ENCODE measurements around the gene SNED1.
"Not testable (repeated sequence)": the region's sequence is repeated elsewhere in the genome, so short reads cannot be mapped to it uniquely, and the experiment has no call there.

Gene SNED1

DNA sequence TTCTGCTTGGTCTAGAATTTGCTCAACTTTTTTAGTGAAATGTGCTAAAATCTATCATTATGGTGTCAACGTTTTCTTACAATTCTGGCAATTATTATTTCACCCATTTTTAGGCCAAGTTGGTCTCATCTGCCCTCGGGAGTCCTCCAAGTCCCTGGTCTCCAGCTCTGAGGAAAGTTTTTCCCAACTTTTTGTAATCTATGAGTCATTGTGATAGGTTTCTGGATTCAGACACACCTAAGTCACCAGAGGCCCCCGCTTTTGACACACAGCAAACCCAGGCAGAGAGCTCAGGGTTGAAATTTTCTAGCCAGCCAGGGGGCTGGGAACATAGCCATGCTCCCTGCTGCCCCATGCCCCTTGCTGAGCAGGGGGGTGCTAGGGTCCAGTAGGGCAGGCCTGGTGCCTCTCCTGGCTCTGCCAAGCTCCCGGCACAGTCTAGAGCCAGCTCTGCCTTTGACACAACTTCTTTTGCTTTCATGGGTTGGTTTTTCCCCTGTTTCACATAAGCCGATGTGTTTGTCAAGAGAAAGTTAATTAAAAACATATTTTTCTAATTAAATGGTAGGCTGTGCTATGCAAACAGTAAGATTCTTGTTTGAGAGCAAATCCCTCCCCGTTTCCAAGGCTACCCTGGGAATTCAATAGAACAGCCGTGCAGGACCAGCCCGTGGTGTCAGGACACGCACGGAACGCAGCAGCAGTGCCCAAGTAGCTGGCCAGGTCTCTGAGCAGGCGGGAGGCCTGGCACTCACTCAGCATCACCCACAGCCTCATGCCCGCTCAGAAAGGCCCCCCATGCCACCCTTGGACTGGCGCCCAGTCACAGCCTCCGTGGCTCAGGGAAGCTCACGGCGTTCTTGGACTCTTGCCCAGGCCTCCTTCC lies 25.5 kb upstream of the SNED1 start:
- peak; percentile 83 for DNase-seq

GRCh38 chr2:240974771-240975572 lies 23.4 kb upstream of the SNED1 start:
- no peak for DNase-seq

- DNase-seq = not testable (repeated sequence)
Observed at GRCh38 chr2:240975903-240976302, 22.5 kb upstream of the SNED1 start.

- DNase-seq = peak; percentile 75
Observed at GRCh38 chr2:240981280-240981679, 17.1 kb upstream of the SNED1 start.

DNA sequence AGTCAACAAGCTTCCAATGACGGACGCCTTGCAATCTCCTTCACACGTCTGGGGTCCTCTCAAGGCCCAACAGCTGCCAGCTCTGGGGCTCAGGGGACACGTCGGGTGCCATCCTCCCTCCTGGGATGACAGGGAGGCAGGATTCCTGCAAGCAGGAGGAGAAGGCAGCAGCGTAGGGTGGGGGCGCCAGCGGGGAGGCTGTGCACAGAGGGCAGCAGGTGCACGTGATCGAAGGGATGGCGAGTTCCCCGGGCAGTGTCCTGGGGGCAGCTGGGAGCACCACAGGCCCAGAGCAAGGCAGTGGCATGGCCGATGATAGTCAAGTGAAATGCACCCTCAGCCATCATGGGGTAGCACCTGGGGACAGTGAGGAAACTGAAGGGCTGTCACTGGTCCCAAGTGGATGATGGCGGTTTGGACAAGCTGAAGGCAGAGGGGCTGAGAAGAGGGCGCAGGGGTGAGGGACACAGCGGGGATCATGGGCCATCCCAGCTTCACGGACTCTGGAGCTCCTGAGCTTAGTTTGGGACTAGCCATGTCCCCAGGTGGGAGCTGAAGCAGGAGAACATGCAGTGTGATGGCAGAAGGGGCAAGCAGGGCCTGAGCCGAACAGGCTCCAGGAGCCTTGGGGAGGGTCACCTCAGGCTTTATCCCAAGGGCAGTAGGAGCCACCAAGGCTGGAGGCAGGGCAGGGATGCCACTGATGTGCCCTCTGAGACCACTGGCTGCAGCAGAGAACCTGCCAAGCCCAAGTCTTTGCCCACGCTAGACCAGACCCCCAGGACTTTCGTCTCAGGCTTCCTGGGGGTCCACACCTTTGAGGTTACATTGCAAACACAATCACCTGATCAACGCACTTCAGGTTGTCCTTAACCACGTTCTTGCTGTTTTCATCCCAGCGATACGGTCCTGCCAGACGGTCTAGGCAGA lies 16.3 kb upstream of the SNED1 start:
- DNase-seq = no peak

- DNase-seq = no peak
Observed at GRCh38 chr2:240982821-240983281, 15.6 kb upstream of the SNED1 start.

DNA sequence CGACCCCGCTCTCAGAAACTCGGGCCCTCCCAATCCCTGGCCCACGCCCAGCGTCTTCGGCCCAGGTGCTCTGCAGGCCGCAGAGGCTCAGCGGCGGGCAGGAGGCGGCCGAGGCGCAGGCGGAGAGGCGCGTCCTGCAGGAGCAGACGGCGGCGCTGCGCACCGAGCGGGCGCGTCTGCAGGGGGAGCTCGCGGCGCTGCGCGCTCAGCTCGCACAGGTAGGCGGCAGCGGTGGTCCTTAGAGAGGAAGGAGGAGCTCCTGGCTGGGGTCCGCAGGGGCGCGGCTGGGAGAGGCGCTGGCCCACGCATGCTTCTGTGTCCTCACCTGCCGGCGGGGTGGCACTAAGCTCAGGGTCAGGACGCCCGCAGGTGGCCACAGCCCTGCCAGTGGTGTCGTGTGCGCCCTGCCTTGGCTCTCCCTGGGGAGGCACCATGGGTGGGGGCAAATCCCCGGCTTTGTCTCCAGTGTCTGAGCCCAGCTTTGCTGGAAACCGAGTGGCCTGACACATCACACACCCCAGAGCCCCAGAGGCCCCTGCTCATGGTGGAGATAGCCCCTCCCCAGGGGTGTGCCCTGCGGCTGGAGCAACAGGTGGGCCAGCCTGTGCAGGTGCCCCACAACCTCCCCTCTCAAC lies 14.9 kb upstream of the SNED1 start:
- DNase-seq = peak; percentile 28

DNA sequence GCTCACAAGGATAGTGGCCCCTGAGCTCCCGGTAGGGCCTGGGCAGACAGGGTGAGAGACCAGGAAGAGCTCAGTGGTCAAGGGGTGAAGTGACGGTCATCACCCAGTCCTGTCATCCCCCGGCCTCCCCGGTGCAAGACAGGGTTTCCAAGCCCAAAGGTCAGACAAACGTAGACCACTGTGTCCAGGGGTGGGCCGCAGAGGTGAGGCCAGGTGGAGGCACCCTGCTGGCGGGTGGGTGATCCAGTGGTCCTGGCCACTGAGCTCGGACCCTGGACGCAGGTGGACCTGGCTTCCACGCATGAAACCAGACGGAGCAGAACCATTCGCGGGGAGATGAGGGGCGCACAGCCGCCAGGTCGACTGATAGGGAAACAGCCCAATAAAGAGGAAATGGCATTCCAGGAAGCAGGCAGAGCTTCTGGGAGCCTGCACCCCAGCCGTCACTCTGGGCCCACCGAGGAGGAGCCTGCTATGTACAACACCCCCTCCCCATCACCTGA lies 14.4 kb upstream of the SNED1 start:
- DNase-seq = no peak

DNA sequence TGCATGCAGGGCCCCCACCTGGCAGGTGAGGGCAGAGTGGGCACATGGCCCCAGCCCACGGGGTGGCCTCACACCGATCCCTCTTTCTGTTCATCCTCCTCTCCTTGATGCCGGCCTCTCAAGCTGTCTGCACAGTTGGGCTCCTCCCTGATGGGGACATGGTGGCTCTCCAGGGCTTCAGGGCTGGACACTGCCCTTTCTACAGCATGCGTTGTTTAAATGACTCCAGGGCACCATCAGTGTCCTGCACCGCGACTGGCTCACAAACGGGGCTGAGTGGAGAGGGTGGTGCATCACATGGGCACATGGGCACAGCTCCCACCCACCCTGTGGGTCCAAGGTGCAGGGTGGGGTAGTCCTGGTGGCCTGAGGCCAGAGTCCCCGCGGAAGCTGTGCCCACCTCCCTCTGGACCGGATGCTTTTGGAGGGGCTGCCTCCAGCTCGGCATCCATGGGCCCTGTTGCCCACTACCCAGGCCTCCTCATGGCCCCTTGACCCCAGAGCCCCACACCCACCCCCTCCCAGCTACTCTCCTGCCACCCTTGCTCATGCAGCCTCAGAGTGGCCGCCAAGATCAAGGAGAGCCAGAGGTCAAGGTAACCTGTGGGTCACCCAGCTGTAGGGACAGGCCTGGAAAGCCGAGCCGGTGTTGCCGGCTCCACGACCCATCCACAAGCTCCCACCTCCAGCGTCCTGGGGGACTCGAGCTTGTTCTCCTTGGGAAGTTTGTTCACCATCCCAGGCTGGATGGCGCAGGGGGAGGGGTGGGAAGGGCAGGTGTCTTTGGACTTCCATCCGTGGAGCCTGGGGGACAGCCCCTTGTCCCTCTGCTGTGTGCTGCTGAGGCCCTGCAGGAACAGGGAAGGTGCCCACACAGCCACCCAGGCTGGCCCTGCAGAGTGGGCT lies 12.3 kb upstream of the SNED1 start:
- no peak for DNase-seq

- DNase-seq = peak; percentile 89
Observed at GRCh38 chr2:240986787-240987411, 11.5 kb upstream of the SNED1 start.

DNA sequence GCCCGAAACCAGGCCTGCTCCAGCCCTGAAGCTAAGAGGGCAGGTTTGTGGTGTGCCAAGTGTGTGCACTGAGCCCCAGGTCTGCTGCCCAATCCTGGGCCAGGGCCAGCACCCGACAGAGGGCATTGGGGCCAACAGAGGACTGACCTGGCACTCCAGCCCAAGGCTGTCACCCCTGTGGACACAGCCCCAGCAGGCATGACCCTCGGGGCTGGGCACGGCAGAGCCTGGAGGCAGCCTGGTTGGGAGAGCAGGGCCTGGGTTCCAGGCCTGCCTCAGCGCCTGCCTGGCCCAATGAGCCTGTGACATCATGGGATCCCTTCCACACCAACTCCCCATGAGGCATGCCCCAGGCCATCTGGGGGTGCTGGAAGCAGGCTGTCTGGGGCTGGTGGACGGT lies 10.8 kb upstream of the SNED1 start:
- DNase-seq = no peak

- DNase-seq = peak; percentile 42
Observed at GRCh38 chr2:240988146-240988545, 10.3 kb upstream of the SNED1 start.

DNA sequence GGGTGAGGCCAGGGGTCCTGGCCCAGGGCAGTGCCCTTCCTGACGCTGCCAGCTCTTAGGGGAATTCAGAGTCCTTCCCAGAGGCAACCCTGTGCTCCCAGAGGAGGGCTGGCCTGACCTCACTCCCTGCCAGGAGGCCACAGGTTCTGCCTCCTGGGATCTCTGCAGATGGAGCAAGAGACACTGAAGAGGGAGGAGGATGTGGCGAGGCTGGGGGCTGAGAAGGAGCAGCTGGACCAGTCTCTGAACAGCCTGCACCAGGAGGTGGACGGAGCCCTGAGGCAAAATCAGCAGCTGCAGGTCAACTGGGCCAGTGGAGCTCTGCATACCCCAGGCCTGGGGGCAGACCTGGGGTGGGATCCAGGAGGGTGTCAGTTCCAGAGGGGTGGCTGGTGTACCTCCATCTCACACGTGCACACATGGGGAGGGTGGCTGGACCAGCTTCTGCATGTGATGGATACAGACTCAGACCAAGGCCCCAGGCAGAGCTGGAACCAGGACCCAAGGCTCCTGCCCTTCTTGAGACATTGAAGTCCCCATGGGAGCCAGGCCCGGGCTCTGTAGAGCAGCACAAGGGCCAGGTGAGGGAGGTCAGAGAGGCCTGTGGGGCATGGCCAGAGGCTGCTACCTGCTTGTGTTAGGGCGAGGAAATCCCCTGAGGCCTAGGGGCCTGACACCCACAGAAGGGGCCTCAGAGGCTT lies 9.7 kb upstream of the SNED1 start:
- DNase-seq = no peak

GRCh38 chr2:240989451-240990265 lies 8.8 kb upstream of the SNED1 start:
- no peak for DNase-seq

DNA sequence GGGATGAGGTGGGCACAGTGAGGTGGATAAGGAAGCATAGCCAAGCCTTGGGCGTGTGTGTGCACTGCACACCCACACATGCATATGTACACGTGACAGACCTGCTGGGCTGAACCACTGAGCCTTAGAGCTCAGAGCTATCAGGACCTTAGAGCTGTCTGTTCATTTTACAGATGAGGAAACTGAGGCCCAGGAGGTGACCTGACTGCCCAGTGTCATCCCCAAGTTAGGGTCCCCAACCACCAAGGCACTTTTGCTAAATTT lies 8.2 kb upstream of the SNED1 start:
- DNase-seq = no peak

DNA sequence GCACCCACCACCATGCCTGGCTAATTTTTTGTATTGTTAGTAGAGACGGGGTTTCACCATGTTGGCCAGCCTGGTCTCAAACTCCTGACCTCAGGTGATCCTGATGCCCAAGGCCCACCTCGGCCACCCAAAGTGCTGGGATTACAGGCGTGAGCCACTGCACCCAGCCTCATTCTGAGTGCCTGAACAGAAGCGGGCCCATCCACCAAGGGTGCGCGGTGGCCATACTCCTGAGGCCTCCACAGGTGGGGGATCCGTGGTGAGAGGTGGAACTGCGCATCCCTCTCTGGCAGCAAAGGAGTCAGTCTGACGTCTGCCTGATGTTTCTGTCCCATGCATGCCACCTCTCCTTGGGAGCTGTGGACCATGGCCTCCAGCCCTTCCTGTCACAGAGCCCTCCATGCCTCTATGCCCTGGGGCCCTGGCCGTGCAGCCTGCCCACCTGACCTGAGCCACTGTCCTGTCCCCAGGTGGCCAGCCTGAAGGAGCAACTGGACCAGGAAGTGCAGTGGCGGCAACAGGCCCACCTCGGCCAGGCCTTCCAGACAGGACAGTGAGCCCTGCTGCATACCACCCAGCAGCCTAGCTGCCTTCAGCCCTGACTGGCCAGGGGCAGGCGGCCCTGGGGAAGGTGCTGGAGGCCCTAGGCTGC lies 7.6 kb upstream of the SNED1 start:
- DNase-seq = no peak

DNA sequence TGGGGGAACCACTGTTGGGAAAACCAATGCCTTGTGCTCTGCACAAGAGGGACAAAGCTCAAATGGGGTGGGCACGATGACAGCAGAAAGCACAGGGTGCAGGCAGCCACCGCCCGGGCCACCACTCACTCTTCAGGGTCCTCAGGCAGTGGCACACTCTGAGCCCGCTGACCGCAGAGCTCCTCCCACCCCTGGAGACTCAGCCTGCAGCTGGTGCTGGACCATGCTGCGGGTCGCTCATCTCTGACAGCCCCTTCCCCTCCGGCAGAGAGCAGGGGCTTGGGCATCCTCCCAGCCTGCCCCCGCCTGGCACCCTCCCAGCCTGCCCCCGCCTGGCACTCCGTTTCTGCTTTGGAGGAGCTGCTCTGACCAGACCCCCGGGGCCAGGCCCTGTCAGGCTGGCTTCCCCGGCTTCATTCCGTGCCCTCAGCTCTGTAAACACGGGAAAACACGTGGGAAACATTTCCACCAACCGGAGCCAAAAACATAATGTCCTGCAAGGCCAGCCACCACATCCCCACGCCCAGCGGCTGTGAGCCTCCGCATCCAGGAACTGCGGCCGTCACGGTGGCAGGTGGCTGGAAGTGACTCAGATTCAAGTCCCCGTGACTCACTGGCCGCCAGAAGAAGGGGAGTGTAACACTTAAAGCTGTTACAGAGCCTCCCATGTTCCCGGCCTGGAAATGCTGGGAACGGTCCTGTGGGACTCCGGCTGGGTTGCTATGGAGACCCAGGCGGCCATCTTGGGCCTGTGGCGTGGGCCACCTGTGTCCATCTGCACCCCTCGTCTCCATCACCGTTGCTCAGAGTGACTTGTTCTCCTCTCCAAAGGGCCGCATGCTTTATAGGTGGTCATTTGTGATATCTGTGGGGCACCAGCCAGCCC lies 6.8 kb upstream of the SNED1 start:
- peak; percentile 84 for DNase-seq
